GM12865 (cell line): ENCODE data around the gene ORMDL1.
A peak's percentile ranks its signal among the peaks of the same experiment; 100 is the strongest.

ENCODE experiments used
- DNase-seq: peaks from one replicate; pipeline ENCODE4 v3.0.0; 2010; ENCODE audit warnings: low read depth
- H3K4me3 ChIP-seq: 2 replicates; pipeline ENCODE4 v1.5.1; 2011; ENCODE audit warnings: mild to moderate bottlenecking, low read depth, low read length, control low read depth
- CTCF ChIP-seq: IDR thresholded peaks from 2 replicates; pipeline ENCODE4 v1.5.1; 2011; ENCODE audit warnings: low read length, control low read depth, low read depth, inconsistent platforms; ENCODE audit not compliant: insufficient read depth; ENCODE audit errors: missing control alignments

ORMDL1 gene

GRCh38 chr2:189798312-189799029, 14.3 kb upstream of the ORMDL1 start:
- H3K4me3 ChIP-seq: no peak overlapping the region
- peak; percentile 58 for DNase-seq
- peak; percentile 32 for TF ChIP-seq CTCF

GRCh38 chr2:189797902-189798301, 13.8 kb upstream of the ORMDL1 start:
- no peak for TF ChIP-seq CTCF
- DNase-seq: no peak
- H3K4me3 ChIP-seq: no peak overlapping the region

- no peak for TF ChIP-seq CTCF
These were observed 10.2 kb upstream of the ORMDL1 start for GRCh38 chr2:189794310-189794709.

GRCh38 chr2:189791338-189792042, 7.4 kb upstream of the ORMDL1 start:
- peak; percentile 49 for DNase-seq
- H3K4me3 ChIP-seq: peak overlapping the region; percentile 15; the same call in 1 of the 2 replicates
- TF ChIP-seq CTCF: no peak

More at GRCh38 chr2:189794310-189794709, 10.2 kb upstream of the ORMDL1 start:
- DNase-seq: no peak
- no peak overlapping the region for H3K4me3 ChIP-seq

- TF ChIP-seq CTCF: no peak
- peak; percentile 37 for DNase-seq
- H3K4me3 ChIP-seq: peak overlapping the region; percentile 82
These were observed 650 bp downstream of the ORMDL1 start for GRCh38 chr2:189783451-189783926.

GRCh38 chr2:189782221-189782671, 1.9 kb downstream of the ORMDL1 start:
- no peak for TF ChIP-seq CTCF
- H3K4me3 ChIP-seq: peak overlapping the region; percentile 82
- DNase-seq: peak; percentile 43
